Transverse colon (tissue), 4 donors: Measurements from ENCODE around the gene FXYD2. TPM values are rescaled to one million over a fixed set of nuclear protein-coding genes. Genes with fewer than 3 reads are reported as not detected.

Experiments
- DNase-seq: peaks from one replicate; pipeline ENCODE4 v3.0.0-alpha.2; 2019
- H3K27ac ChIP-seq, 4 donors: fragments of 200-600 bp; sonication (generic); 2 replicates each; pipeline ENCODE4 v1.5.1; 2016 to 2018; ENCODE audit warnings: inconsistent platforms in 4 of 4
- H3K27me3 ChIP-seq: fragments of 200-600 bp; sonication (generic); 2 replicates; pipeline ENCODE4 v1.5.1; 2017; ENCODE audit warnings: inconsistent platforms
- H3K36me3 ChIP-seq, 4 donors: fragments of 200-600 bp; sonication (generic); 2 replicates each; pipeline ENCODE4 v1.5.1; 2017 to 2019; ENCODE audit warnings: inconsistent platforms in 4 of 4
- H3K4me1 ChIP-seq, 4 donors: fragments of 200-600 bp; sonication (generic); 2 replicates each; pipeline ENCODE4 v1.5.1; 2017 to 2020; ENCODE audit warnings: inconsistent platforms in 4 of 4
- H3K4me3 ChIP-seq, 4 donors: fragments of 200-600 bp; sonication (generic); 1 replicate in 1 of 4; 2 replicates in 3 of 4; pipeline versions ENCODE4 v1.5.1 to v1.6.1; 2017 to 2019; ENCODE audit warnings: inconsistent platforms in 4 of 4
- H3K9me3 ChIP-seq, 2 donors: fragments of 200-600 bp; sonication (generic); 2 replicates each; pipeline ENCODE4 v1.5.1; 2017 to 2019; ENCODE audit warnings: inconsistent platforms in 2 of 2
- EP300 ChIP-seq: sonication (generic); formaldehyde crosslinking; IDR thresholded peaks from one replicate; pipeline ENCODE4 v1.6.1; 2017; ENCODE audit warnings: antibody characterized with exemption, low read depth
- POLR2A ChIP-seq: fragments of 450-650 bp; IDR thresholded peaks from one replicate; pipeline ENCODE4 v1.6.1; 2016; ENCODE audit warnings: antibody characterized with exemption, mild to moderate bottlenecking, moderate library complexity
- POLR2AphosphoS5 ChIP-seq, 3 donors: sonication (generic); formaldehyde crosslinking; IDR thresholded peaks; one replicate each; pipeline ENCODE4 v1.6.1; 2016; ENCODE audit warnings: antibody characterized with exemption in 3 of 3
- WGBS, 2 donors: methylation state at CpG; one replicate each; pipeline ENCODE4 v1.1.5; 2018; ENCODE audit warnings: low coverage in 1 of 2; 5-methylcytosine and 5-hydroxymethylcytosine counted together
- in situ Hi-C, 4 donors: fragments of 200-750 bp; cut with MboI; loops; one replicate each; pipeline versions ENCODE4 v1.15.0 to v1.15.1; 2017; ENCODE audit warnings: low sequenced_read_pairs in 3 of 4, low pct_ligation_motif_present in 1 of 4, low pct_unique_long_range_greater_than_20kb in 1 of 4
- intact Hi-C: fragments of 100-400 bp; cut with DNase I; formaldehyde crosslinking; loops from one replicate; pipeline ENCODE4 v1.15.1; 2023; ENCODE audit warnings: low total_unique reads
- total RNA-seq, 4 donors: library from RNA; depleted of rRNA; stranded (reverse); fragments of >200 nt; gene quantifications; one replicate each; pipeline ENCODE4 v1.1.0, GENCODE V29; 2016
- TF ChIP-seq, protein P1 (sequence below), 5 experiments: fragments of 200-600 bp in 3 of 5; fragments of 450-650 bp in 2 of 5; sonication (generic) in 3 of 5; IDR thresholded peaks; 1 replicate in 2 of 5; 2 replicates in 3 of 5; pipeline ENCODE4 v1.5.1; 2016 to 2017; ENCODE audit warnings: antibody characterized with exemption in 5 of 5, inconsistent platforms in 3 of 5, mild to moderate bottlenecking in 2 of 5, moderate library complexity in 1 of 5

The FXYD2 gene
- total RNA-seq, 4 donors from 2014 or later: 0.64 to 1.2 (median 1.1) TPM; not detected in 1

DNA sequence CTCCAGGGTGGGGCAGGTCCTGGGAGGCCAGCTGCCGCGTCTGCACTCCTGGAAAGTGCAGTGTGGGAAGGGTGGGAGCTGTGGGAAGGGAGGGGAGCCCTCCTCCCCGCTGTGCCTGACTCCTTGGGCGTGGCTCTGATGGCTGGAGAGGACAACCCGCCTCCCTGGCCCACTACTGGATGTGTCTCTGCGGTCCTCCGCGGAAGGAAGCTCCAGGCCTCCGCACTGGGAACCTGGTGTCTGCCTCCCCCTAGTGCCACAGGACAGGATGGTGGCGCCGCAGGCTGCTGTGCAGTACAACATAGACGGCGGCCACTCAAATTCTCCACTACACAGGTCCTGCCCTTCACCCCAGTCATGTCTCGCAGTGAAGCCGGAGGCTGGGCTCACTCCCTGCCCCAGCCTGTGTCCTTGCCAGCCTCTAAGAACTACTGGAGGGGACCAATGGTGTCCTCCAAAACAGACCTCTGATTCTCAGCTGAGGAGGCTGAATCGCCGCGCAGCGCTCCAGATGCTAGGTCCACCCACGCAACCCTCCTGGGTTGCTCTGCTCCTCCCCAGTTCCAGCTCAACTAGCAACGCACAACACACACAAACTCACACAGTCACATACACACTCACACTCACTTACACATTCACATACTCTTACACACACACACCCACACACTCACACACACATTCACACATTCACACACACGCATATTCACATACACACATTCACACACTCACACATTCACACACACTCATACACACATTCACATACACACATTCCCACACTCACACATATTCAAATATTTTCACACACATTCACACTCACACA, 15.1 kb downstream of the FXYD2 start:
- WGBS, 2 donors: 16 to 40% methylated on average over 3 to 22 of the region's 22 CpGs
- Histone ChIP-seq H3K36me3 (no peaks in the 10 kb centered on the region), H3K9me3 (no peaks in the 10 kb centered on the region), H3K4me1 (peaks cover 2 to 28% (median 15%) of the 10 kb centered on the region in 4 donors), H3K27ac (peak overlapping the region; percentile 15 to 71 (median 46)), H3K4me3 (no peak overlapping the region), H3K27me3 (no peaks in the 10 kb centered on the region)
- DNase-seq: peak; percentile 78
- intact Hi-C loops: no loop called here
- in situ Hi-C loops: loop anchor here in 3 of 4 donors (10.0 to 25.0 kb wide), 4 partner anchors 245 to 372 kb away; no protein-coding TSS in a partner anchor
- TF ChIP-seq, protein P1, sequence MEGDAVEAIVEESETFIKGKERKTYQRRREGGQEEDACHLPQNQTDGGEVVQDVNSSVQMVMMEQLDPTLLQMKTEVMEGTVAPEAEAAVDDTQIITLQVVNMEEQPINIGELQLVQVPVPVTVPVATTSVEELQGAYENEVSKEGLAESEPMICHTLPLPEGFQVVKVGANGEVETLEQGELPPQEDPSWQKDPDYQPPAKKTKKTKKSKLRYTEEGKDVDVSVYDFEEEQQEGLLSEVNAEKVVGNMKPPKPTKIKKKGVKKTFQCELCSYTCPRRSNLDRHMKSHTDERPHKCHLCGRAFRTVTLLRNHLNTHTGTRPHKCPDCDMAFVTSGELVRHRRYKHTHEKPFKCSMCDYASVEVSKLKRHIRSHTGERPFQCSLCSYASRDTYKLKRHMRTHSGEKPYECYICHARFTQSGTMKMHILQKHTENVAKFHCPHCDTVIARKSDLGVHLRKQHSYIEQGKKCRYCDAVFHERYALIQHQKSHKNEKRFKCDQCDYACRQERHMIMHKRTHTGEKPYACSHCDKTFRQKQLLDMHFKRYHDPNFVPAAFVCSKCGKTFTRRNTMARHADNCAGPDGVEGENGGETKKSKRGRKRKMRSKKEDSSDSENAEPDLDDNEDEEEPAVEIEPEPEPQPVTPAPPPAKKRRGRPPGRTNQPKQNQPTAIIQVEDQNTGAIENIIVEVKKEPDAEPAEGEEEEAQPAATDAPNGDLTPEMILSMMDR (IDR thresholded peaks at IDR 0.05): peak; percentile 42 to 83 (median 60)
- peak; percentile 10 for TF ChIP-seq POLR2A
- no peak for TF ChIP-seq EP300
- no peak for TF ChIP-seq POLR2AphosphoS5 (IDR thresholded peaks at IDR 0.05)

DNA sequence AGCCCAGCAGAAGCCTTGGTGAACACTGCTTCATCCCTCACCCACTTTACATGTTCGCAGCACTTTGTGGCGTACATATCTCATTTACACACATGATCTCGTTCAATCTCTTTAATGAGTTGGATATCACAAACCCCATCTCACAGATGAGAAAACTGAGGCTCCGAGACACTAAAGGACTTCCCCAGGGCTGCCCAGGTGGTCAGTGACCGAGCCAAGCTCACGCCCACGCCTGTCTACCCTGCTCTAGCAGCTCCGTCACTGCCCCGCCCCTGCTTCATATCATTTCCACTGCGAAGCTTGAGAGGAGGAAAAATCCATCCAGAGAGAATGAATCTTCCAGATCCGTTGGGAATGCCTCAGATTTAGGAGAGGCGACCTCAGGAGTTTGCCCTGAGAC, 15.8 kb downstream of the FXYD2 start:
- H3K4me3 ChIP-seq: no peak overlapping the region
- WGBS, 2 donors: 37 to 56% methylated on average over 6 to 12 of the region's 12 CpGs

DNA sequence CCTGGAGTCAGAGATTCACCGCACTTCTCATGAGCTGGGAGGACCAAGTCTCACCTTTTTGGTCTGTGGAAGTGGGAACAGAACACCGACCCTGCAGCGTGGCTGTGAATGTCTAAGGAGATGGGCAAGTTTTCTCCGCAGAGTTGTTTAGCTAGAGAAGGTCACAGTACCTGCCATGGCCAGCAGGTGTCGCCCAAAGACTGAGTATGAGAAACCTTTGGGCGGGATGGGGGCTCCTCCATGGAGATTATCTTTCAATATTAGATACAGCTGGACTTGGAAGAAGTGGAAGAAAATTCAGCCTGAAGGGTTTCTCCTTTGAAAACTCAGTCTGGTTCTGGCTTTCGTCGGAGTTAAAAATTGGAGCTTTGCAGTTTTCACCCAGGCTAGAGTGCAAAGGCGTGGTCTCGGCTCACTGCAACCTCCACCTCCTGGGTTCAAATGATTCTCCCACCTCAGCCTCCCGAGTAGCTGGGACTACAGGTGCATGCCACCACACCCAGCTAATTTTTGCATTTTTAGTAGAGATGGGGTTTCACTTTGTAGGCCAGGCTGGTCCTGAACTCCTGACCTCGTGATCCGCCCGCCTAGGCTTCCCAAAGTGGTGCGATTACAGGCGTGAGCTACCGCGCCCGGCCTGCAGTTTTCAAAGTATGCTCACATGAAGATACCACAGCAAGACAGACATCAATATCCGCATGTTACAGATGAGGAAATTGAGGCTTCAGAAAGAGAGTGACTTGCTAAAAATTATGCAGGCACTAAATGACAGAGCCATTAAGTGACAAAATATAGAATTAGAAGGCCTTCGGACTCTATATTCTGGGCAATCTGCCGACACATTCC, 16.8 kb downstream of the FXYD2 start:
- intact Hi-C loops (no loop called here), in situ Hi-C loops (loop anchor here in 3 of 4 donors (10.0 to 25.0 kb wide), 4 partner anchors 247 to 370 kb away; no protein-coding TSS in a partner anchor)
- TF ChIP-seq POLR2A: no peak
- TF ChIP-seq, protein P1 (IDR thresholded peaks at IDR 0.05): peak; percentile 91 to 95 (median 93)

More for the DNA sequence above, 15.8 kb downstream of the FXYD2 start:
- Histone ChIP-seq H3K27me3 (no peaks in the 10 kb centered on the region), H3K4me1 (peaks cover 0 to 21% (median 11%) of the 10 kb centered on the region in 4 donors), H3K9me3 (no peaks in the 10 kb centered on the region), H3K36me3 (no peaks in the 10 kb centered on the region), H3K27ac (peak overlapping the region; percentile 15 to 71 (median 46))
- no peak for TF ChIP-seq POLR2A
- TF ChIP-seq EP300: no peak
- TF ChIP-seq, protein P1 (IDR thresholded peaks at IDR 0.05): no peak
- no peak for TF ChIP-seq POLR2AphosphoS5 (IDR thresholded peaks at IDR 0.05)
- in situ Hi-C loops (loop anchor here in 3 of 4 donors (10.0 to 25.0 kb wide), 4 partner anchors 246 to 371 kb away; no protein-coding TSS in a partner anchor), intact Hi-C loops (no loop called here)
- DNase-seq: peak; percentile 53

DNA sequence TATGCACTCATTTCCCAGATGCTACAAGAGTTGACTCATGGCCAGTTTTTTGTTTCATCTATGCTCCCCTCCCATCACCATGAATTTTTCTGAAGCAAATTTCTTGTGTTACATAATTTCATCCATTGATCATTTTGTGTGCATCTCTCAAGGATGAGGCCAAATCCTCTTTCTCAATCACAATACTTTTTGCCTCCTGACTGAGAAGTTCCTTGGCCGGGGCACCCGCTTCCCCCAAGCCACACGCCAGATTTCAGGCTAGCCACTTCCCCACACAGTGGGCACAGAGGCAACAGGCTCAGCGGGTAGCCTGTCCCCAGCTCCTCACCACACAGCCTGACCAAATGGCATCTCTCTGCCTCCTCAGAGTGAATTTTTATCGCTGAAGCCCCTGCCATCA, 17.7 kb downstream of the FXYD2 start:
- DNase-seq: no peak
- in situ Hi-C loops (loop anchor here in 3 of 4 donors (10.0 to 25.0 kb wide), 4 partner anchors 248 to 370 kb away; no protein-coding TSS in a partner anchor), intact Hi-C loops (no loop called here)
- no peaks in the 10 kb centered on the region for H3K27me3 ChIP-seq
- H3K36me3 ChIP-seq: no peaks in the 10 kb centered on the region
- peaks cover 0 to 18% (median 11%) of the 10 kb centered on the region in 4 donors for H3K4me1 ChIP-seq
- no peak overlapping the region for H3K4me3 ChIP-seq
- TF ChIP-seq, protein P1 (IDR thresholded peaks at IDR 0.05): no peak
- TF ChIP-seq POLR2A: no peak
- TF ChIP-seq EP300: no peak
- TF ChIP-seq POLR2AphosphoS5 (IDR thresholded peaks at IDR 0.05): no peak
- WGBS, 2 donors: 78% methylated on average over 5 of the region's 5 CpGs; no CpG with 5 or more reads in 1 of the 2 donors
- H3K9me3 ChIP-seq: no peaks in the 10 kb centered on the region
- no peak overlapping the region for H3K27ac ChIP-seq

More for the DNA sequence above, 16.8 kb downstream of the FXYD2 start:
- DNase-seq: peak; percentile 84
- no peaks in the 10 kb centered on the region for H3K36me3 ChIP-seq
- peak overlapping the region in 1 of 4 donors; percentile 71 for H3K27ac ChIP-seq
- H3K27me3 ChIP-seq: no peaks in the 10 kb centered on the region
- no peak overlapping the region for H3K4me3 ChIP-seq
- WGBS, 2 donors: 49 to 51% methylated on average over 3 to 22 of the region's 22 CpGs
- H3K9me3 ChIP-seq: no peaks in the 10 kb centered on the region
- H3K4me1 ChIP-seq: peaks cover 0 to 18% (median 11%) of the 10 kb centered on the region in 4 donors
